ENCODE data around the gene HAPLN2.

- TF ChIP-seq, protein P1, sequence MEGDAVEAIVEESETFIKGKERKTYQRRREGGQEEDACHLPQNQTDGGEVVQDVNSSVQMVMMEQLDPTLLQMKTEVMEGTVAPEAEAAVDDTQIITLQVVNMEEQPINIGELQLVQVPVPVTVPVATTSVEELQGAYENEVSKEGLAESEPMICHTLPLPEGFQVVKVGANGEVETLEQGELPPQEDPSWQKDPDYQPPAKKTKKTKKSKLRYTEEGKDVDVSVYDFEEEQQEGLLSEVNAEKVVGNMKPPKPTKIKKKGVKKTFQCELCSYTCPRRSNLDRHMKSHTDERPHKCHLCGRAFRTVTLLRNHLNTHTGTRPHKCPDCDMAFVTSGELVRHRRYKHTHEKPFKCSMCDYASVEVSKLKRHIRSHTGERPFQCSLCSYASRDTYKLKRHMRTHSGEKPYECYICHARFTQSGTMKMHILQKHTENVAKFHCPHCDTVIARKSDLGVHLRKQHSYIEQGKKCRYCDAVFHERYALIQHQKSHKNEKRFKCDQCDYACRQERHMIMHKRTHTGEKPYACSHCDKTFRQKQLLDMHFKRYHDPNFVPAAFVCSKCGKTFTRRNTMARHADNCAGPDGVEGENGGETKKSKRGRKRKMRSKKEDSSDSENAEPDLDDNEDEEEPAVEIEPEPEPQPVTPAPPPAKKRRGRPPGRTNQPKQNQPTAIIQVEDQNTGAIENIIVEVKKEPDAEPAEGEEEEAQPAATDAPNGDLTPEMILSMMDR (IDR thresholded peaks at IDR 0.05), result no peak
- TF ChIP-seq EP300 (IDR thresholded peaks at IDR 0.05) (no peak), POLR2AphosphoS5 (IDR thresholded peaks at IDR 0.05) (no peak)
These were observed 48.9 kb downstream of the HAPLN2 start for GRCh38 chr1:156667968-156668709.

Measured in esophagus muscularis mucosa (tissue), 4 donors.